Mucosa of descending colon (tissue), 3 donors: ENCODE results near the gene THRA. TPM values are rescaled to one million over a fixed set of nuclear protein-coding genes. Genes with fewer than 3 reads are reported as not detected.

Experiments used
- ATAC-seq: fragments of 200-7000 bp; cut with Tn5 transposase; one replicate; pipeline ENCODE4 v1.9.1; 2020; ENCODE audit warnings: mild to moderate bottlenecking, moderate library complexity
- DNase-seq, 3 donors: peaks; one replicate each; pipeline ENCODE4 v3.0.0-alpha.2; 2020
- H3K36me3 ChIP-seq: fragments of 200-600 bp; one replicate; pipeline ENCODE4 v1.8.0; 2021; ENCODE audit warnings: low read depth, mild to moderate bottlenecking
- H3K4me1 ChIP-seq: fragments of 200-600 bp; one replicate; pipeline ENCODE4 v1.8.0; 2021; ENCODE audit warnings: low read depth, mild to moderate bottlenecking
- H3K4me3 ChIP-seq: fragments of 200-600 bp; one replicate; pipeline ENCODE4 v1.8.0; 2021; ENCODE audit warnings: mild to moderate bottlenecking
- H3K9me3 ChIP-seq: fragments of 200-600 bp; one replicate; pipeline ENCODE4 v1.8.0; 2021; ENCODE audit warnings: mild to moderate bottlenecking
- intact Hi-C, 2 donors: fragments of 100-400 bp; cut with DNase I in 1 of 2; cut with micrococcal nuclease in 1 of 2; formaldehyde crosslinking; loops; one replicate each; pipeline versions ENCODE4 v1.11.0 to v1.11.1; 2022; cut with DNase I, micrococcal nuclease
- total RNA-seq, 3 donors: library from RNA; stranded (reverse); fragmentation: NEBNext Ultra II Directional in 2 of 3; extraction: Animal tissue kit (Norgen Biotek cat#: 25700) in 2 of 3; gene quantifications; one replicate each; pipeline versions ENCODE4 v1.2.1 to v1.2.4, GENCODE V29; 2021 to 2023
- TF ChIP-seq, protein P1 (sequence below): fragments of 200-600 bp; IDR thresholded peaks from one replicate; pipeline ENCODE4 v1.8.0; 2022; ENCODE audit warnings: antibody characterized with exemption, mild to moderate bottlenecking
- donor health status: DM: no; HTN: no; CAD: no; lungs with moderate emphysema.
- donor health status: DM: no; HTN: no; CAD: no.
- donor health status: DM: no; HTN: yes; CAD: no.

Gene THRA
- total RNA-seq, 3 donors from 2014 or later, result 56.8 to 114 (median 60.0) TPM

DNA sequence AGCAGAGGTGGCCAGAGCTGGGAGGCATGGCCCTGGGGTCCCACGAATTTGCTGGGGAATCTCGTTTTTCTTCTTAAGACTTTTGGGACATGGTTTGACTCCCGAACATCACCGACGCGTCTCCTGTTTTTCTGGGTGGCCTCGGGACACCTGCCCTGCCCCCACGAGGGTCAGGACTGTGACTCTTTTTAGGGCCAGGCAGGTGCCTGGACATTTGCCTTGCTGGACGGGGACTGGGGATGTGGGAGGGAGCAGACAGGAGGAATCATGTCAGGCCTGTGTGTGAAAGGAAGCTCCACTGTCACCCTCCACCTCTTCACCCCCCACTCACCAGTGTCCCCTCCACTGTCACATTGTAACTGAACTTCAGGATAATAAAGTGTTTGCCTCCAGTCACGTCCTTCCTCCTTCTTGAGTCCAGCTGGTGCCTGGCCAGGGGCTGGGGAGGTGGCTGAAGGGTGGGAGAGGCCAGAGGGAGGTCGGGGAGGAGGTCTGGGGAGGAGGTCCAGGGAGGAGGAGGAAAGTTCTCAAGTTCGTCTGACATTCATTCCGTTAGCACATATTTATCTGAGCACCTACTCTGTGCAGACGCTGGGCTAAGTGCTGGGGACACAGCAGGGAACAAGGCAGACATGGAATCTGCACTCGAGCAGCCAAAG, 45.2 kb upstream of the THRA start:
- Histone ChIP-seq H3K4me3 (no peak overlapping the region), H3K36me3 (no peaks in the 10 kb centered on the region), H3K4me1 (peaks cover 31% of the 10 kb centered on the region), H3K9me3 (no peaks in the 10 kb centered on the region)
- no peak for DNase-seq
- ATAC-seq, result no peak
- TF ChIP-seq, protein P1, sequence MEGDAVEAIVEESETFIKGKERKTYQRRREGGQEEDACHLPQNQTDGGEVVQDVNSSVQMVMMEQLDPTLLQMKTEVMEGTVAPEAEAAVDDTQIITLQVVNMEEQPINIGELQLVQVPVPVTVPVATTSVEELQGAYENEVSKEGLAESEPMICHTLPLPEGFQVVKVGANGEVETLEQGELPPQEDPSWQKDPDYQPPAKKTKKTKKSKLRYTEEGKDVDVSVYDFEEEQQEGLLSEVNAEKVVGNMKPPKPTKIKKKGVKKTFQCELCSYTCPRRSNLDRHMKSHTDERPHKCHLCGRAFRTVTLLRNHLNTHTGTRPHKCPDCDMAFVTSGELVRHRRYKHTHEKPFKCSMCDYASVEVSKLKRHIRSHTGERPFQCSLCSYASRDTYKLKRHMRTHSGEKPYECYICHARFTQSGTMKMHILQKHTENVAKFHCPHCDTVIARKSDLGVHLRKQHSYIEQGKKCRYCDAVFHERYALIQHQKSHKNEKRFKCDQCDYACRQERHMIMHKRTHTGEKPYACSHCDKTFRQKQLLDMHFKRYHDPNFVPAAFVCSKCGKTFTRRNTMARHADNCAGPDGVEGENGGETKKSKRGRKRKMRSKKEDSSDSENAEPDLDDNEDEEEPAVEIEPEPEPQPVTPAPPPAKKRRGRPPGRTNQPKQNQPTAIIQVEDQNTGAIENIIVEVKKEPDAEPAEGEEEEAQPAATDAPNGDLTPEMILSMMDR, result no peak
- intact Hi-C loops, result no loop called here

DNA sequence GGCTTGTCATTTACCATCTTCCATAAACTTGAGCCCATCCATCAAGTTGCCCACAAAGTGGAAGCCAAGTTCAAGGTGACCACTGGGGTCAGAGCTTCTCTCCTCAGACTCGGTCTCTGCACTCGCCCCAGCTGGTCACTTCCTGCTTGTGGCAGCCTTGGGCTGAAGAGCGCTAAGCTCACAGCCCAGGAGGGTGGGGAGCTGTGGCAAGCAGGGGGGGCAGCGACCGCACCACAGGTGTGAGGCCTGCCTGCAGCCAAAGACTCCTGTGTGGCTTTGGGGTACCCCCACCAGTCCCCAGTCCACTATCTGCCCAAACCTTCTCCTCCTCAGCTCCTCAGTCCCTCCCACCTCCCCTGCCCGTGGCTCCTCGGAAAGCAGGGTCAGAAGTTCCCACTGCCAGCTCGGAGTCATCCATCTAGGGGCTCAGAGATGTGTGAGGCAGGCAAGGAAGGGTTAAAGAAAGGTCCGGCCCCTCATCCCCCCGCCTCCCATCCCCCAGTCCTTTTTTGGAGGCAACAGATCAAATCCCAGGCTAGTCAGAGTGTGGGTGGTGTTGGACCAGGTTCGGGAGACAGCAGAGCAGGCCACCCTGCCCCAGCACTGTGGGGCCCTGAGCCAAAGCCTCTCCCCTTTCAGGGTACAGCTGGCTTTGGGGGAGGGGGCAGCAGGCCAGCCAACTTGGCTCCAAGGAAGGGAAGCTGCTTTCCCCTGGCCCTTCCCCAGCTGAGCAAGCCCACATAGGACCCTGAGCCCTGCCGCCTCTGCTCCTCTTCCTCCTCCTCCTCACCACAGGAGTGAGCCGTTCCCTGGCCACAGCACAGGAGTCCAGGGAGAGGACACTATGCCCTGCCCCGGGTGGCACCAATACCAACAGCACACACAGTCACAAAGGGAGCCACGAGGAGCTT, 44.3 kb upstream of the THRA start:
- TF ChIP-seq, protein P1, result no peak
- H3K4me3 ChIP-seq, result no peak overlapping the region
- intact Hi-C loops, result no loop called here
- no peaks in the 10 kb centered on the region for H3K9me3 ChIP-seq
- peaks cover 40% of the 10 kb centered on the region for H3K4me1 ChIP-seq
- ATAC-seq (no peak), DNase-seq (peak in 2 of 3 donors; percentile 18 to 52)
- no peaks in the 10 kb centered on the region for H3K36me3 ChIP-seq

DNA sequence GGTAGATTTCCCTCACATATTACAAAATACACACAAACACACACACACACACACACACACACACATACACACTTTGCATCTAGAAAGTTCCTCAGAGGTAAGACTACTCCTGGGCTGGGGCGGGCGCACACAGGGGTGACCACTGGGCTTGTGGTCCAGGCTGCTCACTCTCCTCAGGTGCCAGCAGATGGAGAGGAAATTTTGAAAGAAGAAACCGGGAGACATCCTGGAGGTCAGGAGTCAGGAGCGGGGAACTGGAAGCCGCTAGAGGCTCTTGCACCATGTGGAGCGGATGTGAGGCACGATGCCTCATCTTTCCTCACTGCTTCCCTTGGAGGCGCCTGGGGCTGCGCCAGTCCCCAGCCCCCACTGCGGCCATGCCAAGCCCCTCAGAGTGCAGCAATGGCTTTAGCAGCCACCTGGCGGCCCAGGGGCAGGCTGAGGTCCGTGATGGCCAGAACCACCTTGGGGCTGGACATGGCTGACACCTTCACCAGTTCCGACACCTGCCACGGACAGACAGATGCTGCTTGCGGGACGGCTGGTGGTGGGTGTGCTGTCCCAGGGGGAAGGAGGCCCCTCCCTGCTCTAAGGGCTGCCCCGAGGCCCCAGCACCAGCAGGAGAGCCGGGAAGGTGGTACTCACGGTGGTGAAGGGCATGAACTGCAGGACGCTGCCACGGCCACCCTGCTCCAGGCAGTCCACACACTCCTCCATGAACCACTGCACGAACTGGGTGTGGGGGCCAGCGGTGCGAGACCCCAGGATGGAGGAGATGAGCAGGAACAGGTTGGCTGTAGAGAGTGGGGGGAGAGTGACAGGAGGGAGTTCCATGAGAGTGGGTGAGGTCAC, 43.4 kb upstream of the THRA start:
- Histone ChIP-seq H3K4me3 (no peak overlapping the region), H3K36me3 (no peaks in the 10 kb centered on the region), H3K9me3 (no peaks in the 10 kb centered on the region), H3K4me1 (peaks cover 42% of the 10 kb centered on the region)
- DNase-seq (peak in 1 of 3 donors; percentile 51), ATAC-seq (no peak)
- TF ChIP-seq, protein P1, result no peak
- intact Hi-C loops, result no loop called here

DNA sequence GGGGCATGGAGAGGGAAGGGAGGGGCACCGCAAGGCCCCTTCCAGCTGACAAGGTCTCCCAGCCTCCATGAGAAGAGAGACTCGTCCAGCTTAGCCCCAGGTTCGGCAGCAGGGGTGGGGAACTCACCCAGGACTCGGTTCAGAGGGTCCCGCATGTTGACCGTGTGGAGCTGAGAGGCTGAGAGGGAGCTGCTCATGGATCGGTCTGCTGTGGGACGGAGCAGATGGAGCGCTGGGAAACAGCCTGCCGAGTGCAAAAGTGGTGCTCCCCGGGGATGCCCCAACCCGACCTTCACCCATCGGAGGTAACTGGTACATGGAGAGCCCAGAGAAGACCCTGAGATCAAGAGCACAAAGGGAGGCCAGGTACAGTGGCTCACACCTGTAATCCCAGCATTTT, 42.6 kb upstream of the THRA start:
- H3K4me1 ChIP-seq, result peaks cover 38% of the 10 kb centered on the region
- ATAC-seq, result no peak
- intact Hi-C loops, result no loop called here
- no peaks in the 10 kb centered on the region for H3K9me3 ChIP-seq
- H3K4me3 ChIP-seq, result no peak overlapping the region
- DNase-seq, result peak in 1 of 3 donors; percentile 34
- no peaks in the 10 kb centered on the region for H3K36me3 ChIP-seq
- TF ChIP-seq, protein P1, result no peak

DNA sequence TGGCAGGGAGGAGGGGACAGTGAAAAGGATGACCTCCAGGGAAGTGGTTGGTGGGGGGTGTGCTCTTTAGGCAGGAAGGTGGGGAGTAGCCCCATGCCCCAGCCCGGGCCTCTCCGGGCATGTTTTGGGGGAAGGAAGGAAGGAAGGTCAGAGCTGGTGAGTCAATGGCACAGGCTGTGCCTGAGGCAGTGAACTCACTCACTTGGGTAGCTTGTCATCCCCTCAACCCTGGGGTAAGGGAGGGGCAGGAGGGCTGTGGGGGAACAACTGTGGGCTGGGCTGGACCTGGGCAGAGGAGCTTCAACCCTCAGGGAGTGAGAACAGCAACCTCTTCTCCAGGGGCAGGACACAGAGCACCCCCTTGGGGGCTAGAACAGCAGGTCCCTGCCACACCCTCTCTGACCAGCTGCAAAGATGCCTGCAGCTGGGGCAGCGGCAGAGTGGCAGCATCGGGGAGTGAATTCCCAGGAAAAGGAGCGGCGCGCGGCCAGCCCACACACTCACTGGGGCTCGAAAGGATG, 41.3 kb upstream of the THRA start:
- TF ChIP-seq, protein P1, result no peak
- H3K9me3 ChIP-seq, result no peaks in the 10 kb centered on the region
- H3K4me1 ChIP-seq, result peaks cover 44% of the 10 kb centered on the region
- DNase-seq, result peak in 1 of 3 donors; percentile 29
- H3K36me3 ChIP-seq, result no peaks in the 10 kb centered on the region
- H3K4me3 ChIP-seq, result no peak overlapping the region
- ATAC-seq, result no peak
- intact Hi-C loops, result no loop called here
